ENCODE results near the gene TXNDC11. TPM values are rescaled to one million over a fixed set of nuclear protein-coding genes. Genes with fewer than 3 reads are reported as not detected.

Gene TXNDC11
- polyA plus RNA-seq, 1 donor (not counting 4 experiments of a cell fraction or from before 2014, with no cell fraction given), result 35.9 TPM

GRCh38 chr16:11729787-11730186 is 12.9 kb downstream of the TXNDC11 start:
- dilution Hi-C loops (cut with MboI; ENCODE audit: extremely low pct_ligation_motif_present, low sequenced_read_pairs), result no loop called here
- FAIRE-seq (no peak), DNase-seq (ENCODE audit: low read depth, low spot score) (no peak)
- Histone ChIP-seq H3K9me3 (ENCODE audit: control insufficient read depth, low read depth, low read length) (no peaks in the 10 kb centered on the region), H2AFZ (ENCODE audit: control insufficient read depth, low read length) (no peak overlapping the region), H3K4me3 (ENCODE audit: control insufficient read depth in 2 of 3, extremely low read depth in 1 of 3, insufficient read depth in 2 of 3, low read depth in 1 of 3, low read length in 3 of 3) (no peak overlapping the region), H3K79me2 (ENCODE audit: control insufficient read depth, insufficient read depth, low read length) (peaks cover 3% of the 10 kb centered on the region), H3K9ac (ENCODE audit: control insufficient read depth, extremely low read depth, insufficient read depth, low read length) (no peak overlapping the region), H3K27ac (ENCODE audit: control insufficient read depth, insufficient read depth, low read length) (no peak overlapping the region), H3K36me3 (ENCODE audit: control insufficient read depth in 2 of 2, extremely low read depth in 1 of 2, insufficient read depth in 2 of 2, low read length in 2 of 2) (peaks cover 17 to 27% of the 10 kb centered on the region in 2 experiments), H3K9me1 (ENCODE audit: control insufficient read depth, extremely low read depth, insufficient read depth, low read length) (no peaks in the 10 kb centered on the region), H3K4me2 (ENCODE audit: control insufficient read depth, extremely low read depth, insufficient read depth, low read depth, low read length) (no peak overlapping the region), H3K27me3 (ENCODE audit: control insufficient read depth, extremely low read depth, insufficient read depth, low read length) (no peaks in the 10 kb centered on the region), H4K20me1 (ENCODE audit: control insufficient read depth, extremely low read depth, insufficient read depth, low read length) (no peaks in the 10 kb centered on the region), H3K4me1 (ENCODE audit: control insufficient read depth, extremely low read depth, insufficient read depth, low read length) (no peaks in the 10 kb centered on the region)
- no peak for TF ChIP-seq EZH2 (IDR thresholded peaks at IDR 0.05; ENCODE audit: low read length)

GRCh38 chr16:11727796-11728543 is 14.7 kb downstream of the TXNDC11 start:
- Histone ChIP-seq H3K4me3 (ENCODE audit: control insufficient read depth in 2 of 3, extremely low read depth in 1 of 3, insufficient read depth in 2 of 3, low read depth in 1 of 3, low read length in 3 of 3) (no peak overlapping the region), H3K9me1 (ENCODE audit: control insufficient read depth, extremely low read depth, insufficient read depth, low read length) (no peaks in the 10 kb centered on the region), H3K9me3 (ENCODE audit: control insufficient read depth, low read depth, low read length) (no peaks in the 10 kb centered on the region), H3K4me1 (ENCODE audit: control insufficient read depth, extremely low read depth, insufficient read depth, low read length) (no peaks in the 10 kb centered on the region), H3K79me2 (ENCODE audit: control insufficient read depth, insufficient read depth, low read length) (no peaks in the 10 kb centered on the region), H3K36me3 (ENCODE audit: control insufficient read depth in 2 of 2, extremely low read depth in 1 of 2, insufficient read depth in 2 of 2, low read length in 2 of 2) (peaks cover 14 to 25% of the 10 kb centered on the region in 2 experiments), H3K27ac (ENCODE audit: control insufficient read depth, insufficient read depth, low read length) (no peak overlapping the region), H3K9ac (ENCODE audit: control insufficient read depth, extremely low read depth, insufficient read depth, low read length) (no peak overlapping the region), H3K4me2 (ENCODE audit: control insufficient read depth, extremely low read depth, insufficient read depth, low read depth, low read length) (no peak overlapping the region), H2AFZ (ENCODE audit: control insufficient read depth, low read length) (no peak overlapping the region), H3K27me3 (ENCODE audit: control insufficient read depth, extremely low read depth, insufficient read depth, low read length) (no peaks in the 10 kb centered on the region), H4K20me1 (ENCODE audit: control insufficient read depth, extremely low read depth, insufficient read depth, low read length) (no peaks in the 10 kb centered on the region)
- no peak for DNase-seq (ENCODE audit: low read depth, low spot score)
- FAIRE-seq, result no peak
- no peak for TF ChIP-seq EZH2 (IDR thresholded peaks at IDR 0.05; ENCODE audit: low read length)
- no peak for TF ChIP-seq CTCF (optimal IDR thresholded peaks at IDR 0.05 in 1 of 3, IDR thresholded peaks at IDR 0.05 in 1 of 3, conservative IDR thresholded peaks at IDR 0.05 in 1 of 3; ENCODE audit: extremely low read depth in 1 of 3, insufficient read depth in 2 of 3, low read length in 3 of 3)
- dilution Hi-C loops (cut with MboI; ENCODE audit: extremely low pct_ligation_motif_present, low sequenced_read_pairs), result no loop called here
